Stimulated activated CD8-positive, alpha-beta memory T cell treated with anti-CD3 and anti-CD28 coated beads, Interleukin-15, amount 100 ng/mL, for 4 hours (primary cell): ENCODE results near the gene TXNRD2.
"Not testable (repeated sequence)": the region's sequence is repeated elsewhere in the genome, so short reads cannot be mapped to it uniquely, and the experiment has no call there.

Experiments used
- DNase-seq, 2 donors: peaks; one replicate each; pipeline ENCODE4 v3.0.0-alpha.2; 2020; ENCODE audit warnings: low read depth in 2 of 2

Gene TXNRD2

DNA sequence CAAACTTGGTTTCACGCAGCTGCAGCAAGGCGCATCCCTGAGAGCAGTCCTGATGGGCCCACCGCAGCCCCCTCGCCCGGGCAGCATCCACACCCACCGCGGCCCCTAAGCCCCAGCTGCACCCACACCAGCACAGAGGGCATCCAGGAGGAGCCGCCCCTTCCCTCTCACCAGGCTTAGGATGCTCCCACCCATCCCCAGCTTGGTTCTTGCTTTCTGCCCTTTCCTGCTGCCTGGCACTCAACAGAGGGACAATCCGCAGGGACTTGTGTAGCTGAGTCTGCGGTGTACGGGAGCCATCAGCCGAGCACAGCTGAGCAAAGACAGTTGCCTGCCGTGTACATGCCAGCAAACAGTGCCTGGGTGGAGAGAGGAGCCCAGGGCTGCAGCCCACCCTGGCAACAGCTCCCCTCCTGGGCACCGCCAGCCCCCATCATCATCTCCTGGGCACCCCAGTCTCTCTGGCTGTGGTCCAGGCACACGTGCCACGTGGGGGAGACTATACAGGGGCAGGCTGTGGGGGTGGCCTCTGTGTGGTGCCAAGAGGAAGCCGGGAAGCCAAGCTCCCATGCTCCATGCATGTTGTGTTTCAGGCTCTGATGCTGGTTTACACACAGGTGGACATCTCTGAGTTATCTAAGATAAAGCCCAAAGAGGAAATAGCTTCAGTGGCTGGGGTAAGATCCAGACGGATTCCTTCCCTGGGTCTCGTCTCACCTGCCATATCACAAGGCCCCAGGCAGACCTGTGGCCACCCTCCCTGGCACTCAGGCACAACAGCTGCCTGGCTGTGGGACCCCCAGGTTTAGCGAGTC is 50.9 kb downstream of the TXNRD2 start:
- no peak for DNase-seq

DNA sequence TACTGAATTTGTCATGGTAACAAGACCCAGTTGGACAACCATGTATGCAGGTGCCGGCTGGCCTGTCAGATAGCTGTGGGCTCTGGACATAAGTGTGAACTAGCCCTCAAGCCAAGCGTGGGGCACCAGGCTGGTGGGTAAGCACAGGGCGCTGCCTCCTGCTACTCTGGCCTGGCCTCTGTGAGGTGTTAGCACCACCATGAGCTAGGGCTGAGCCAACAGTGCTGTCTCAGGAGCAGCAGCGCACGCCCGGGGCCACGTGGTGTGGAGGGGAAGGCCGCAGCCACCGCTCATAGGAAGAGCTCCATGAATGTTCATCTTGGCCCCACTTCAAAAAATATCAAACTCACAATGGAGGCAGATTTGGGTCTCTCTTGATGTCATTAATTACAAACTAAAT is 51.7 kb downstream of the TXNRD2 start:
- DNase-seq: no peak

GRCh38 chr22:19888131-19888746 is 53.4 kb downstream of the TXNRD2 start:
- no peak for DNase-seq

- no peak for DNase-seq
Observed at GRCh38 chr22:19887256-19887985, 54.2 kb downstream of the TXNRD2 start.

- DNase-seq: no peak
Observed at GRCh38 chr22:19886605-19887255, 54.9 kb downstream of the TXNRD2 start.

DNA sequence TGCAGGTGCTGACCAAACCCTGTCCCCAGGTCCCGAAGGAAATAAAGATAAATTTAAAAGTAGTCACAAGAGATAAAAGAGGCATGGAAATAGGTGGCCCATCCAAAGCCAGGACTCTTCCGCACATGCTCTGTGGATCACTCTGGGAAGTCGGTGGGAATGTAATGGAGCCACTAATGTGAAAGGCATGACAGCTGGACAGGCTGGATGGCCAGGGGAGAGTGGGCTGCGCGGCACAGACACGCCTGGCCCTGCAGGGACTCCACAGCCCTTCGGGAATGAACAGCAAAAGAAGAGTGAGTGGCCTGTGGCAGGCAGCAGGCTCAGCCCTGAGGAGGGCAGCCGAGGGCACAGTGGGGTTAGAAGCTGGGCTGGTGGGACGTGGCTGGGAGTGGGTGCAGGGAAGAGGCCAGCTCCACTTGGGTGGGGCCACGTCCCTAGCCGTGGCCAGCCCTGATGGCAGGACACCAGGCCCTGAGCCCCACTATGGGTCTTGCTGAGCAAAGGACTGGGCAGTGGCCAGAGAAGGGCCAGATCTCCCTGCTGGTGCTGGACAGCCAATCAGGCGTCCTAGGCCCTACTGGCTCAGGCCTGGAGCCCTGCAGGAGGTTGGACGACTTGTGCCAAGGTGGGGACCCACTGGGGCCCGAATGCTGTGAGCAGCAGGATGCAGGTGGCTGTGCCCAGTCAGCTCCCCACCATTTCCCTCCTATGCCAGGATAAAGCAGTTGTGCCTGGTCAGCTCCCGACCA is 55.6 kb downstream of the TXNRD2 start:
- no peak for DNase-seq

DNA sequence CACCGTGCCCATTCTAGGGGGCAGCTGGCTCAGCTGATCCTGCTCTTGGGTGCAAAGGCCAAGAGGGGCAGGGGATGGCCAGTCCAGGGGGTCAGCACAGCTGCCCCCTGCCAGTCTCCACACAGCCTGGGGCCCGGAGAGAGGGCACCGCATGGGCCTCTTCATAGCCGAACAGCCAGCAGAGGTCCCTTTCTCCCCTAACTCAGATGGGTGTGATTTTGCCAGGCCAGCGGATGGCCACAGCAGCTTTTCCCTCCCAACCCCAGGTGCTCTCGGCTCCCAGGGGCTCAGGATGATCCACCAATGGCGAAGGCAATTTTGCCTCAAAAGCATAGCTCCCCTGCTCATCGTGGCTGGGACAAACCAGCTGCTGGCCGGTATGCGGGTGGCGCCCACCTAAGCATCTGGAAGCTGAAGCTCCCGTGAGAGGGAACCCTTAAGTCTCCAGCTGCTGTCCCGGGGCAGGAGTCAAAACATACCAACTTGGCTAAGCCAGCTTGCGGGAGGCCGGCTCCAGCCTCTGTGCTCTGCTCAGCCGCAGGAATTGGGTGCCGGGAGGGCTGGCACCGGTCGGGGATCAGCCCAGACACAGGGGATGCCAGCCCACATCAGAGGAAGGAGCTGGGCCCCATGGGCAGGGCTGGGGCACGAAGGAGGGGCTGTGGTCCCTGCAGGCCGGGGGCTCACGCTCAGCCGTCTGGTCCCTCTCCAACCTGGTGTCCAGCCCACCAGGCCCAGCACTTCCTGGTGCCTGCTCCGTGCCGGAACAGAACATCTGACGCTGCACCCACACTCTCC is 56.5 kb downstream of the TXNRD2 start:
- DNase-seq: no peak

GRCh38 chr22:19884161-19884953 is 57.3 kb downstream of the TXNRD2 start:
- DNase-seq: no peak

DNA sequence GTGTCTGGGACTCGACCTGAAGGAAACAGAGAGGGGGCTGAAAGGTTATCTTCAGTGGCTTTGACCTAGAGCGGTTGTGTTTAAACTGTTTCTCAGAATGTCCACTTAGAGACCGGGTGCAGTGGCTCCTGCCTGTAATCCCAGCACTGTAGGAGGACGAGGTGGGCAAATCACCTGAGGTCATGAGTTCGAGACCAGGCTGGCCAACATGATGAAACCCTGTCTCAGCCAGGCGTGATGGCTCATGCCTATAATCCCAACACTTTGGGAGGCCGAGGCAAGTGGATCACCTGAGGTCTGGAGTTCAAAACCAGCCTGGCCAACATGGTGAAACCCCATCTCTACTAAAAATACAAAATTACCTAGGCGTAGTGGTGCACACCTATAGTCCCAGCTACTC is 58.2 kb downstream of the TXNRD2 start:
- DNase-seq: not testable (repeated sequence)

DNA sequence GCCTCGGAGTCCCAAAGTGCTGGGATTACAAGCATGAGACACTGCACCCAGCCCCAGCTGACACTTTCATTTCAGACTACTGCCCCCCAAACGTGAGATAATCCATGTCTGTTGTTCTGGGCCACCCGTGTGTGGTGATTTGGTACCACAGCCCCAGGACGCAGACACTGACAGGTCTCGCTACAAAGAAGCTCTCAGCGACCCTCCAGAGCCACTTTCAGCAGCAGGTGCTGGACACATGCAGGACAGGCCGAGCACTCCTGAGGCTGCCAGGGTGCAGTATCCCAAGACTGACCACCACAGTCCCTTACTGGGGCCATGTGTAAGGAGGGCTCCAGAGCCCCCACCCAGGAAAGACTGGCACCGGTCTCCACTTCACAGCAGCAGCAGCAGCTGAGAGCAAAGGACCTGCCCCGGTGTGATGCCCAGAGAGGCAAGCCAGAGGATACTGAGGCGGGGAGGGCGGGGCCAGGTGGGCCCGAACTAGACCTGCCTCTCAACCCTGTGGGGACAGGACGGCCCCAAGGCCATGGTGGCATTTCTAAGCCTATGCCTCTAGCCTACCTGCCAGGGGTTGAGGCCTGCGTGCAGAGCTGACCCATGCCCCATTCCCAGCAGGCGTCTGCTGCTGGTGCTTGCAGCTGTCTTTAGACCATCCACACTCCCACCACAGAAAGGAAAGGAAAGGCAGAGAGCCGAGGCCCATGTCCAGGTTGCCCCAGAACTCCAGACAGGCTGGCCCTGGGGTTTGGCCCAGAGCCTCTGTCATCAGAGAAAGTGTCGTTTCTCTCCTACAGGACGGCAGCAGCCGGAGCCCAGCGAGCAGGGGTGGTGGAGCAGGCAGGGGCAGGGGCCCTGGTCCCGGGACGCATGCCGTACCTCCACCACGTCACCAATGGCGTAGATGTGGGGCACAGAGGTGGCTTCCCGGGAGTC is 58.9 kb downstream of the TXNRD2 start:
- DNase-seq: no peak

GRCh38 chr22:19880786-19881569 is 60.6 kb downstream of the TXNRD2 start:
- no peak for DNase-seq

GRCh38 chr22:19879992-19880785 is 61.4 kb downstream of the TXNRD2 start:
- DNase-seq: no peak

DNA sequence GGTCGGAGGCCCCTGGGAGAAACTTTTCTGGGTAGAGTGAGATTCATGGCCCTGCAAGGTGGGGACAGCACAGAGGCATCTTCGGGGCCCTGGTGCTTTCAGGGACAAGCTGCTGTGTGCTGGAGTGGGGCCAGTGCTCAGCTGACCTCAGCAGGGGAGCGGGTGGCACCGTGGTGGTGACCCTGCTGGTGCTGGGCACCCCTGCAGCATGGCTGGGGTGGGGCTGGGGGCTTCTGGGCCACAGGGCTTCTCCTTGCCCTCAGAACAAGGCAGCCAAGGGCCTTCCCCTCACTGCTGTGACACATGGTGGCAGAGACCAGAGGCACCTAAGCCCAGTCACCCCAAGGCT is 62.0 kb downstream of the TXNRD2 start:
- DNase-seq: no peak

GRCh38 chr22:19879246-19879570 is 62.4 kb downstream of the TXNRD2 start:
- no peak for DNase-seq

- DNase-seq: no peak
Observed at GRCh38 chr22:19878461-19879245, 63.0 kb downstream of the TXNRD2 start.

DNA sequence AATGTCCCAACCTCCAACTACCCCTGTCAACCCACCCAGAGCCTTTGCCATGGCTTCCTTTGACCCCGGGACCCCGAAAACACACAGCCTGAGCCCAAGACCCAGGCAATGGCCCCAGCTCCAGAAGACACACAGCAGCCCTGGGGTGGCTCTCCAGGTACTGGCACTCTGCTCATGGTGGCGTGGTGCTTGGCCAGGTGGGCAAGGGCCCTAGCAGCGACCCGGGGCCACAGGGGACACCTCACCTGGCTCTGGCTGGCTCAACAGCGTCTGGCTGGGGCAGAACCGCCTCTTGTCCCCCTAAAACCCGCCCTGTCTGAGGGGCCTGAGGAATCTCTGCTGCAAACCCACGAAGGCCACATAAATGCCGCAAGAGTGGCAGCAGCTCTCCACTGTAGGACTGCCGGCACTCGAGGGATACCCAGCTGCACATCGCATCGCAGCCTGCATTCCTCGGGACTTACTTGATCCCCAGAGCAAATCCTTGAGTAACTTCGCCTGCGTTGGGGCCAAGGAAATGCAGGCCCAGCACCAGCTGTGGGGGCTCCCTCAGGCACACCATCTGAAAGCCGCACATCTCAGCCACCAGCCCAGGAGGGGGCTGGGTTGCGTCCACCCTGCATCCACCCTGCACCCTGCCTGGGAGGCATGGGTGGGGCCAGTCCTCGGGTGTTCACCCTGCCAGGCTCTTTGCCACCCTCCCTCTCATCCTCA is 63.8 kb downstream of the TXNRD2 start:
- no peak for DNase-seq
